Natural killer cell (primary cell): Measurements from ENCODE around the gene GLDC. TPM values are rescaled to one million over a fixed set of nuclear protein-coding genes. Genes with fewer than 3 reads are reported as not detected.

ENCODE experiments used
- ATAC-seq, 3 donors: fragments of 150-1000 bp in 2 of 3; fragments of 200-7000 bp in 1 of 3; cut with Tn5 transposase; 1 replicate in 1 of 3; 2 replicates in 2 of 3; pipeline ENCODE4 v1.10.0; 2021; ENCODE audit warnings: mild to moderate bottlenecking in 2 of 3, moderate library complexity in 2 of 3
- DNase-seq, 2 donors: peaks; one replicate each; pipeline versions ENCODE4 v3.0.0 to v3.0.0-alpha.2; 2013 to 2021; ENCODE audit warnings: mixed read lengths in 1 of 2
- H3K27ac ChIP-seq: one replicate; pipeline ENCODE4 v1.5.1; 2013; ENCODE audit warnings: mild to moderate bottlenecking, low read length
- H3K27me3 ChIP-seq: one replicate; pipeline ENCODE4 v1.6.1; 2013; ENCODE audit warnings: low read length; ENCODE audit not compliant: control insufficient read depth, insufficient read depth
- H3K36me3 ChIP-seq: one replicate; pipeline ENCODE4 v1.6.1; 2013; ENCODE audit warnings: low read length; ENCODE audit not compliant: control insufficient read depth, insufficient read depth
- H3K4me1 ChIP-seq: one replicate; pipeline ENCODE4 v1.6.1; 2013; ENCODE audit warnings: low read length; ENCODE audit not compliant: control insufficient read depth, insufficient read depth
- H3K4me3 ChIP-seq: one replicate; pipeline ENCODE4 v1.5.1; 2013; ENCODE audit warnings: low read length
- H3K9me3 ChIP-seq: one replicate; pipeline ENCODE4 v1.6.1; 2013; ENCODE audit warnings: low read length; ENCODE audit not compliant: control insufficient read depth, insufficient read depth
- H3K27ac Mint-ChIP-seq, 2 donors: one replicate each; pipeline ENCODE4 v1.8.0; 2022; ENCODE audit warnings: mild to moderate bottlenecking in 2 of 2, mixed read lengths in 2 of 2, moderate library complexity in 1 of 2
- H3K27me3 Mint-ChIP-seq, 2 donors: one replicate each; pipeline ENCODE4 v1.8.0; 2022; ENCODE audit warnings: low read depth in 2 of 2, mixed read lengths in 2 of 2
- H3K36me3 Mint-ChIP-seq: one replicate; pipeline ENCODE4 v1.8.0; 2022; ENCODE audit warnings: mixed read lengths
- H3K4me1 Mint-ChIP-seq, 2 donors: one replicate each; pipeline ENCODE4 v1.8.0; 2022; ENCODE audit warnings: mixed read lengths in 2 of 2
- H3K4me3 Mint-ChIP-seq: one replicate; pipeline ENCODE4 v1.8.0; 2022; ENCODE audit warnings: mild to moderate bottlenecking, moderate library complexity, mixed read lengths
- H3K9me3 Mint-ChIP-seq, 2 donors: one replicate each; pipeline ENCODE4 v1.8.0; 2022; ENCODE audit warnings: mixed read lengths in 2 of 2
- WGBS: methylation state at CpG from one replicate; pipeline ENCODE4 v1.1.7; 2013; ENCODE audit warnings: missing lambda C conversion rate; ENCODE audit not compliant: insufficient coverage; 5-methylcytosine and 5-hydroxymethylcytosine counted together
- intact Hi-C: fragments of 100-400 bp; cut with micrococcal nuclease; formaldehyde crosslinking; loops from one replicate; pipeline ENCODE4 v1.14.2; 2022
- total RNA-seq, 4 donors: library from RNA; stranded (reverse); fragments of 120-200 nt in 1 of 4; gene quantifications; one replicate each; pipeline versions ENCODE4 v1.2.3 to v1.2.4, GENCODE V29; 2013 to 2022
- TF ChIP-seq, protein P1 (sequence below): fragments of 200-600 bp; IDR thresholded peaks from one replicate; pipeline ENCODE4 v1.8.0; 2022; ENCODE audit warnings: antibody characterized with exemption

Gene GLDC
- total RNA-seq, 3 donors from 2014 or later (not counting 1 experiment from before 2014, with no cell fraction given) = 1.3 to 4.6 TPM; not detected in 1

DNA sequence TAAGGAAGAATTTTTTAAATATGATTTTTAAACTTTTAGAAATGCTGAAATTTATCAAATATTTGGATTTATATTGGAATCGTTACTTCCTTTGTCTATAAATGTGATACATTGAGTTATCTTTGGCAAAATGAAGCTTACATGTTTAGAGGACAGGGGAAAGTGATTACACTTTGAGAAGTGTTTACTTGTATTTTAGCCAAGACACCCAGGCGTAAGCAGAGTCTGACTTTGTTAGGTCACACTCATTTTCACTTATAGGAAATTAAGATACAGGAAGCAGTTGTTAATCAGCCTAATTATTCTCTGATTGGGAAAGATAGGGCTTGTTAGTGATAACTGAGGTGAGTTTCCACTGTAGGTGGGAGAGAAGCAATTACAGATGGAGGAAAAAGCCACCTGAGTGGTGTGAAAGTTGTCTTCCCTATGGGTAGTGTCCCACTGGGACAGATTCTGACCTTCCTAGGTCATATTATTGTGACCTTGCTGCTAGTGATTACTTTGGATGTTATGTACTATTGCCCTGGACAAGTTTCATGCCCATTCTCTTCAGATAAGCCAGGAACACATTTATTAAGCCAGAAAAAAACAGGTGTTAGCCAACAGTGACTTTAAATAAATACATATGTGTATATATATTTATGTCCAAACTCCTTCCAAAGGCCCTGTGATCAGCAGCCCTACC, 143.9 kb downstream of the GLDC start:
- H3K36me3 ChIP-seq = peaks cover 75% of the 10 kb centered on the region
- ATAC-seq (no peak), DNase-seq (no peak)
- Mint-ChIP-seq H3K27ac (peak overlapping the region; percentile 2 to 53), H3K4me1 (peaks cover 0 to 5% of the 10 kb centered on the region in 2 donors), H3K27me3 (no peaks in the 10 kb centered on the region), H3K9me3 (no peaks in the 10 kb centered on the region), H3K36me3 (peaks cover 12% of the 10 kb centered on the region), H3K4me3 (no peak overlapping the region)
- TF ChIP-seq, protein P1, sequence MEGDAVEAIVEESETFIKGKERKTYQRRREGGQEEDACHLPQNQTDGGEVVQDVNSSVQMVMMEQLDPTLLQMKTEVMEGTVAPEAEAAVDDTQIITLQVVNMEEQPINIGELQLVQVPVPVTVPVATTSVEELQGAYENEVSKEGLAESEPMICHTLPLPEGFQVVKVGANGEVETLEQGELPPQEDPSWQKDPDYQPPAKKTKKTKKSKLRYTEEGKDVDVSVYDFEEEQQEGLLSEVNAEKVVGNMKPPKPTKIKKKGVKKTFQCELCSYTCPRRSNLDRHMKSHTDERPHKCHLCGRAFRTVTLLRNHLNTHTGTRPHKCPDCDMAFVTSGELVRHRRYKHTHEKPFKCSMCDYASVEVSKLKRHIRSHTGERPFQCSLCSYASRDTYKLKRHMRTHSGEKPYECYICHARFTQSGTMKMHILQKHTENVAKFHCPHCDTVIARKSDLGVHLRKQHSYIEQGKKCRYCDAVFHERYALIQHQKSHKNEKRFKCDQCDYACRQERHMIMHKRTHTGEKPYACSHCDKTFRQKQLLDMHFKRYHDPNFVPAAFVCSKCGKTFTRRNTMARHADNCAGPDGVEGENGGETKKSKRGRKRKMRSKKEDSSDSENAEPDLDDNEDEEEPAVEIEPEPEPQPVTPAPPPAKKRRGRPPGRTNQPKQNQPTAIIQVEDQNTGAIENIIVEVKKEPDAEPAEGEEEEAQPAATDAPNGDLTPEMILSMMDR = no peak
- H3K27me3 ChIP-seq = no peaks in the 10 kb centered on the region
- intact Hi-C loops = no loop called here
- WGBS = 100% methylated on average over 2 of the region's 2 CpGs
- no peaks in the 10 kb centered on the region for H3K9me3 ChIP-seq
- no peaks in the 10 kb centered on the region for H3K4me1 ChIP-seq
- H3K4me3 ChIP-seq = no peak overlapping the region
- no peak overlapping the region for H3K27ac ChIP-seq

DNA sequence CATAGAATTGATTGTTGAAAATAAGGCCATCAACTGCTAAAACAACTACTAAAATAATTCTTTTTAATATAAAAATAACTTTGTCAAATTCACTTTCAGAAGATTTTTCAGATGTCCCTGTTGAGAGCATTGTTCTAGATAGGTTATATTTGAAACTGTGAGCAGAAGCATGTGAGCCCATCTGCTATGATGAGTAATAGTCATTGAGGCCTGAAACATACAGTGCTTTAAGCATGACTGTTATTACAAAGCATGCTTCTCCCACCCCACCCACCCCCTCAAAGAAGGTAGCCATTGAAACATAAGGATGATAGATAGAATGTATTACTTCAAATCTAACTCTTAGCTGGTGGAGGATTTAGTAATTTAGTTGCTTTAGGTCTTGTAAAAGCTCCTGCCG, 146.5 kb downstream of the GLDC start:
- Histone ChIP-seq H3K27me3 (no peaks in the 10 kb centered on the region), H3K36me3 (peaks cover 61% of the 10 kb centered on the region), H3K4me1 (no peaks in the 10 kb centered on the region), H3K9me3 (no peaks in the 10 kb centered on the region), H3K27ac (no peak overlapping the region), H3K4me3 (no peak overlapping the region)
- H3K36me3 Mint-ChIP-seq = peaks cover 5% of the 10 kb centered on the region
- H3K4me1 Mint-ChIP-seq = peaks cover 0 to 12% of the 10 kb centered on the region in 2 donors
- TF ChIP-seq, protein P1 = no peak
- no peak overlapping the region for H3K4me3 Mint-ChIP-seq
- no peak for ATAC-seq
- no peaks in the 10 kb centered on the region for H3K27me3 Mint-ChIP-seq
- no peak for DNase-seq
- H3K9me3 Mint-ChIP-seq = no peaks in the 10 kb centered on the region
- intact Hi-C loops = no loop called here
- WGBS = no CpG with 5 or more reads among the region's 1 CpG
- H3K27ac Mint-ChIP-seq = peak overlapping the region in 1 of 2 donors; percentile 30

DNA sequence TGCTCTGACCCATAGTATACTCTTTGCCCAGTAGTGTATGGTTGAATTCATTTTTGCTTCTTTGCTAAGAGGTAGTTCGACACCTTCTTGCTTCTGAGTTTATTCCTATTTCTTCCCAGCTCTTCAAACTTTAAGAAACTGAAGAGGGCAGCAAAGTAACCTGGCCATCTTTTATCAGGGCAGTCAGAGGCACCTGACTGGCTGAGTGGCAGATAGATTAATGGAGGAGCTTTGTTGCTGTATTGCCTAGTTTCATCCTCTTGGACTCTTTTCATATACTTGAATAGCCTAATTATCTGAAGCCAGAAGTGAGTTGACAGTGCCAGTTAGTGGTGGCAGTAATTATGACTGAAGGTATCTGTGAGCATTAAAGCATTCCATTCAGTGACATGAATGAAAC, 150.1 kb downstream of the GLDC start:
- Mint-ChIP-seq H3K27ac (peak overlapping the region in 1 of 2 donors; percentile 36), H3K9me3 (no peaks in the 10 kb centered on the region), H3K36me3 (no peaks in the 10 kb centered on the region), H3K4me3 (no peak overlapping the region), H3K27me3 (no peaks in the 10 kb centered on the region), H3K4me1 (peaks cover 0 to 20% of the 10 kb centered on the region in 2 donors)
- intact Hi-C loops = no loop called here
- H3K4me3 ChIP-seq = no peak overlapping the region
- no peak for ATAC-seq
- H3K9me3 ChIP-seq = no peaks in the 10 kb centered on the region
- DNase-seq = no peak
- TF ChIP-seq, protein P1 = no peak
- WGBS = 100% methylated on average over 1 of the region's 1 CpG
- no peaks in the 10 kb centered on the region for H3K4me1 ChIP-seq
- H3K27ac ChIP-seq = no peak overlapping the region
- H3K27me3 ChIP-seq = no peaks in the 10 kb centered on the region
- peaks cover 46% of the 10 kb centered on the region for H3K36me3 ChIP-seq

DNA sequence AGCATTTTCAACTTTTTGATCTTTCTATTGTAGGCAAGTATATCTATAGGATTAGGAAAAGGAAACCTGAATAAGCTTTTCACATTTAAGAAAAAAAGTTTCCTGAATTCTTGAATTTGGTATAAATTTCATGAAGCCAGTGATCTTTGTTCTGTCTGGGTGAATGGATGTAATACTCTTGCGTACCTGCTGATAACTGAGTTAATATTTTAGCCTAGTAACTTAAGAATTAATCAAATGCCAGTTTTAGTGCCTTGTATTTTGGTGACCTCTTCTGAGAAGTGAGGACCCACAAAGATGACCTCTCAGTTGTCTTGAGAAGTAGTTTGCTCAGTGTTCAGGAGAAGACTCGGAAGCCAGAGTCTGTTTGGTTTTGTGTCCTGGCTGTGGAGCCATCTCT, 154.7 kb downstream of the GLDC start:
- H3K36me3 ChIP-seq = peaks cover 39% of the 10 kb centered on the region
- intact Hi-C loops = no loop called here
- Mint-ChIP-seq H3K9me3 (no peaks in the 10 kb centered on the region), H3K36me3 (no peaks in the 10 kb centered on the region), H3K27ac (no peak overlapping the region), H3K4me3 (no peak overlapping the region), H3K27me3 (no peaks in the 10 kb centered on the region), H3K4me1 (peaks cover 5 to 24% of the 10 kb centered on the region in 2 donors)
- H3K27me3 ChIP-seq = no peaks in the 10 kb centered on the region
- ATAC-seq (no peak), DNase-seq (no peak)
- H3K27ac ChIP-seq = no peak overlapping the region
- no peak overlapping the region for H3K4me3 ChIP-seq
- no peaks in the 10 kb centered on the region for H3K4me1 ChIP-seq
- TF ChIP-seq, protein P1 = no peak
- H3K9me3 ChIP-seq = no peaks in the 10 kb centered on the region
- 95% methylated on average over 2 of the region's 2 CpGs for WGBS
